K562 (cell line): Measurements from ENCODE around the gene THOC5. TPM values are rescaled to one million over a fixed set of nuclear protein-coding genes. Genes with fewer than 3 reads are reported as not detected.

Source experiments
- ATF1 ChIP-seq, 2 experiments: fragments of 450-650 bp in 1 of 2; IDR thresholded peaks; 2 replicates each; pipeline ENCODE4 v1.6.1; 2016; ENCODE audit warnings: missing compliant biosample characterization in 1 of 2, missing genetic modification characterization in 1 of 2
- CC2D1A ChIP-seq: fragments of 450-650 bp; IDR thresholded peaks from 2 replicates; pipeline ENCODE4 v1.6.1; 2017; ENCODE audit warnings: mild to moderate bottlenecking
- CREB1 ChIP-seq, 2 experiments: sonication (generic) in 1 of 2; formaldehyde crosslinking in 1 of 2; IDR thresholded peaks; 2 replicates each; pipeline versions ENCODE4 v1.6.1 to v1.8.0; 2012 to 2022; ENCODE audit warnings: inconsistent platforms in 1 of 2, mild to moderate bottlenecking in 1 of 2, missing genetic modification reagents in 1 of 2, moderate library complexity in 1 of 2
- HNRNPL ChIP-seq: fragments of 200-400 bp; formaldehyde crosslinking; IDR thresholded peaks from 2 replicates; pipeline ENCODE4 v1.6.1; 2017; ENCODE audit warnings: low read depth, mild to moderate bottlenecking, low read length
- MXI1 ChIP-seq: IDR thresholded peaks from 2 replicates; pipeline ENCODE4 v1.6.1; 2011; ENCODE audit warnings: low read depth, mild to moderate bottlenecking, improper control_type of control experiment, low read length
- NEUROD1 ChIP-seq: fragments of 150-350 bp; IDR thresholded peaks from 2 replicates; pipeline ENCODE4 v1.6.1; 2014; ENCODE audit warnings: borderline replicate concordance, low read length, low read depth; ENCODE audit not compliant: partially characterized antibody
- POLR2A ChIP-seq: fragments of 450-650 bp; conservative IDR thresholded peaks from 2 replicates; pipeline ENCODE4 v1.6.1; 2016
- RAD21 ChIP-seq, 2 experiments: fragments of 250-450 bp in 1 of 2; fragments of 450-650 bp in 1 of 2; sonication (Bioruptor Pico) in 1 of 2; formaldehyde crosslinking in 1 of 2; IDR thresholded peaks in 1 of 2; conservative IDR thresholded peaks in 1 of 2; 2 replicates each; pipeline versions ENCODE4 v1.4.0 to v1.8.0; 2020 to 2022; ENCODE audit warnings: mild to moderate bottlenecking in 2 of 2, moderate library complexity in 1 of 2
- SLC30A9 ChIP-seq: fragments of 250-450 bp; sonication (Bioruptor Pico); IDR thresholded peaks from 2 replicates; pipeline ENCODE4 v1.8.0; 2022; ENCODE audit warnings: mild to moderate bottlenecking, moderate library complexity
- SMC3 ChIP-seq: conservative IDR thresholded peaks from 2 replicates; pipeline ENCODE4 v1.6.1; 2011; ENCODE audit warnings: low read depth, low read length, improper control_type of control experiment; ENCODE audit not compliant: insufficient read depth
- STAG1 ChIP-seq: sonication (generic); formaldehyde crosslinking; IDR thresholded peaks from 2 replicates; pipeline ENCODE4 v1.5.0; 2020; ENCODE audit warnings: missing genetic modification reagents, borderline replicate concordance
- ZNF146 ChIP-seq: IDR thresholded peaks from one replicate; pipeline ENCODE4 v1.6.1; 2018; ENCODE audit warnings: missing compliant biosample characterization; ENCODE audit not compliant: unreplicated experiment
- ZNF253 ChIP-seq: fragments of 250-450 bp; sonication (Bioruptor Pico); conservative IDR thresholded peaks from 2 replicates; pipeline ENCODE4 v1.6.1; 2021; ENCODE audit warnings: mild to moderate bottlenecking
- ZNF551 ChIP-seq: fragments of 250-450 bp; sonication (Bioruptor Pico); IDR thresholded peaks from 2 replicates; pipeline ENCODE4 v1.5.0; 2021; ENCODE audit warnings: mild to moderate bottlenecking, moderate library complexity
- polyA plus RNA-seq, 8 experiments: library from polyadenylated mRNA; depleted of rRNA in 4 of 8; stranded (reverse) in 5 of 8; unstranded in 3 of 8; fragments of >200 nt; fragmentation: Nextera tagmentation in 2 of 8; fragmentation: Illumina TruSeq in 1 of 8; extraction: Ambion mirVana in 2 of 8; extraction: Trizol in 1 of 8; gene quantifications; 2 replicates each; pipeline versions ENCODE4 v1.2.1 to v1.2.3, GENCODE V29; 2011 to 2014; ENCODE audit warnings: inconsistent platforms in 1 of 8, missing spikeins in 1 of 8
- total RNA-seq, 7 experiments: library from RNA; depleted of rRNA in 6 of 7; stranded (reverse); fragments of >200 nt in 6 of 7; fragmentation: Illumina TruSeq in 2 of 7; extraction: Trizol in 2 of 7; gene quantifications; 2 replicates each; pipeline versions ENCODE4 v1.2.1 to v1.2.3, GENCODE V29; 2011 to 2021; ENCODE audit warnings: low replicate concordance in 1 of 7
- TF ChIP-seq, protein P1 (sequence below), 2 experiments: fragments of 450-650 bp; formaldehyde crosslinking in 1 of 2; IDR thresholded peaks; 2 replicates each; pipeline versions ENCODE4 v1.4.0 to v1.6.1; 2014 to 2020; ENCODE audit warnings: mild to moderate bottlenecking in 2 of 2, borderline replicate concordance in 1 of 2, low read depth in 1 of 2
- TF ChIP-seq, protein P2 (sequence below): fragments of 450-650 bp; IDR thresholded peaks from 2 replicates; pipeline ENCODE4 v1.6.1; 2018; ENCODE audit not compliant: partially characterized antibody

THOC5 gene
- total and polyA plus RNA-seq, 9 of the 15 experiments (the other 6 are each of a cell fraction or from before 2014, with no cell fraction given): 45.3 to 96.5 (median 51.4) TPM

DNA sequence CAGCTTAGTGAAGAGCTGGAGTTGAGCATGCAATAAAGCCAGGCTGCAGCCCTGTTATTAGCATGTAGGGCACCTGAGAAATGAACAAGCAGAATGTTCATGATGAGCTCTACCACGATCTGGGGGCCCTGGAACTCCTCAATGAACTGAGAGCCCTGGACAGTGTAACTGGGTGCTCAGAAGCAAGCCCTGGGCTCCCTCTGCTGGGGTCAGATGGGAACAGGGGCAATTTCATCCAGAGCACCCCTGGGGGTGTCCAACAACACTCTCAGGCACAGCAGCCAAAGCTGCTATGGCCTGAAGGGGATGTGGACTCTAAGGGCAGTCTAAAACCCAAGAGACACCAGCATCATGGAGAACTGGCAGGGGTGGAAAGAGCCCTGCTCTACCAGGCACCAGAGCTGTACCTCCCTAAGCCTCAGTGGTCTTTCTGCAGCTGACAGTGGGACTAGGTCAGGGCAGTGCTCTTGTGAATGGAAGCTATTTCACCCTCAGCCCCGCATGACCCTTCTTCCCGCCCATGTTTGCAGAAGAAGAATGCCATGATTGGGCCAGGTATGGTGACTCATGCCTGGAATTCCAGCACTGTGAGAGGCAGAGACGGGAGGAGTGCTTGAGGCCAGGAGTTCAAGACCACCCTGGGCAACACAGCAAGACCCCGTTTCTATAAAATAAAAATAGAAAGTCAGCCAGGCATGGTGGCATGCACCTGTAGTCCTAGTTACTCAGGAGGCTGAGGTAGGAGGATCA is 28.9 kb downstream of the THOC5 start (continued):
- TF ChIP-seq, protein P1, sequence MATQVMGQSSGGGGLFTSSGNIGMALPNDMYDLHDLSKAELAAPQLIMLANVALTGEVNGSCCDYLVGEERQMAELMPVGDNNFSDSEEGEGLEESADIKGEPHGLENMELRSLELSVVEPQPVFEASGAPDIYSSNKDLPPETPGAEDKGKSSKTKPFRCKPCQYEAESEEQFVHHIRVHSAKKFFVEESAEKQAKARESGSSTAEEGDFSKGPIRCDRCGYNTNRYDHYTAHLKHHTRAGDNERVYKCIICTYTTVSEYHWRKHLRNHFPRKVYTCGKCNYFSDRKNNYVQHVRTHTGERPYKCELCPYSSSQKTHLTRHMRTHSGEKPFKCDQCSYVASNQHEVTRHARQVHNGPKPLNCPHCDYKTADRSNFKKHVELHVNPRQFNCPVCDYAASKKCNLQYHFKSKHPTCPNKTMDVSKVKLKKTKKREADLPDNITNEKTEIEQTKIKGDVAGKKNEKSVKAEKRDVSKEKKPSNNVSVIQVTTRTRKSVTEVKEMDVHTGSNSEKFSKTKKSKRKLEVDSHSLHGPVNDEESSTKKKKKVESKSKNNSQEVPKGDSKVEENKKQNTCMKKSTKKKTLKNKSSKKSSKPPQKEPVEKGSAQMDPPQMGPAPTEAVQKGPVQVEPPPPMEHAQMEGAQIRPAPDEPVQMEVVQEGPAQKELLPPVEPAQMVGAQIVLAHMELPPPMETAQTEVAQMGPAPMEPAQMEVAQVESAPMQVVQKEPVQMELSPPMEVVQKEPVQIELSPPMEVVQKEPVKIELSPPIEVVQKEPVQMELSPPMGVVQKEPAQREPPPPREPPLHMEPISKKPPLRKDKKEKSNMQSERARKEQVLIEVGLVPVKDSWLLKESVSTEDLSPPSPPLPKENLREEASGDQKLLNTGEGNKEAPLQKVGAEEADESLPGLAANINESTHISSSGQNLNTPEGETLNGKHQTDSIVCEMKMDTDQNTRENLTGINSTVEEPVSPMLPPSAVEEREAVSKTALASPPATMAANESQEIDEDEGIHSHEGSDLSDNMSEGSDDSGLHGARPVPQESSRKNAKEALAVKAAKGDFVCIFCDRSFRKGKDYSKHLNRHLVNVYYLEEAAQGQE (IDR thresholded peaks at IDR 0.05; ENCODE audit: borderline replicate concordance): peak; percentile 58; the same call in 1 of the 2 replicates
- TF ChIP-seq, protein P1 (CRISPR knock-in tag; IDR thresholded peaks at IDR 0.05; ENCODE audit: low read depth): no peak
- TF ChIP-seq RAD21 (CRISPR knock-in tag; conservative IDR thresholded peaks at IDR 0.05 in 1 of 2, IDR thresholded peaks at IDR 0.05 in 1 of 2) (peak; percentile 42 to 59), ATF1 (CRISPR knock-in tag; IDR thresholded peaks at IDR 0.05) (no peak), ATF1 (tag; IDR thresholded peaks at IDR 0.05) (no peak), SLC30A9 (no peak), MXI1 (no peak), NEUROD1 (no peak), ZNF253 (CRISPR knock-in tag) (no peak), ZNF146 (CRISPR knock-in tag) (no peak), POLR2A (no peak), SMC3 (peak; percentile 54), HNRNPL (no peak), CC2D1A (0 out of 2 replicates have a peak, but pooled peaks have one; percentile 36), ZNF551 (no peak), CREB1 (IDR thresholded peaks at IDR 0.05) (no peak), CREB1 (CRISPR knock-in tag; IDR thresholded peaks at IDR 0.05) (no peak), STAG1 (CRISPR knock-in tag) (peak; percentile 9; the same call in 1 of the 2 replicates)
- TF ChIP-seq, protein P2, sequence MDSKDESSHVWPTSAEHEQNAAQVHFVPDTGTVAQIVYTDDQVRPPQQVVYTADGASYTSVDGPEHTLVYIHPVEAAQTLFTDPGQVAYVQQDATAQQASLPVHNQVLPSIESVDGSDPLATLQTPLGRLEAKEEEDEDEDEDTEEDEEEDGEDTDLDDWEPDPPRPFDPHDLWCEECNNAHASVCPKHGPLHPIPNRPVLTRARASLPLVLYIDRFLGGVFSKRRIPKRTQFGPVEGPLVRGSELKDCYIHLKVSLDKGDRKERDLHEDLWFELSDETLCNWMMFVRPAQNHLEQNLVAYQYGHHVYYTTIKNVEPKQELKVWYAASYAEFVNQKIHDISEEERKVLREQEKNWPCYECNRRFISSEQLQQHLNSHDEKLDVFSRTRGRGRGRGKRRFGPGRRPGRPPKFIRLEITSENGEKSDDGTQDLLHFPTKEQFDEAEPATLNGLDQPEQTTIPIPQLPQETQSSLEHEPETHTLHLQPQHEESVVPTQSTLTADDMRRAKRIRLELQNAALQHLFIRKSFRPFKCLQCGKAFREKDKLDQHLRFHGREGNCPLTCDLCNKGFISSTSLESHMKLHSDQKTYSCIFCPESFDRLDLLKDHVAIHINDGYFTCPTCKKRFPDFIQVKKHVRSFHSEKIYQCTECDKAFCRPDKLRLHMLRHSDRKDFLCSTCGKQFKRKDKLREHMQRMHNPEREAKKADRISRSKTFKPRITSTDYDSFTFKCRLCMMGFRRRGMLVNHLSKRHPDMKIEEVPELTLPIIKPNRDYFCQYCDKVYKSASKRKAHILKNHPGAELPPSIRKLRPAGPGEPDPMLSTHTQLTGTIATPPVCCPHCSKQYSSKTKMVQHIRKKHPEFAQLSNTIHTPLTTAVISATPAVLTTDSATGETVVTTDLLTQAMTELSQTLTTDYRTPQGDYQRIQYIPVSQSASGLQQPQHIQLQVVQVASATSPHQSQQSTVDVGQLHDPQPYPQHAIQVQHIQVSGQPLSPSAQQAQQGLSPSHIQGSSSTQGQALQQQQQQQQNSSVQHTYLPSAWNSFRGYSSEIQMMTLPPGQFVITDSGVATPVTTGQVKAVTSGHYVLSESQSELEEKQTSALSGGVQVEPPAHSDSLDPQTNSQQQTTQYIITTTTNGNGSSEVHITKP: no peak
- TF ChIP-seq, all 486 proteins: peak for 6
